Thyroid gland (tissue), 4 donors: Measurements from ENCODE around the gene PRKD1. TPM values are rescaled to one million over a fixed set of nuclear protein-coding genes. Genes with fewer than 3 reads are reported as not detected.

Experiments used
- DNase-seq, 2 donors: peaks; one replicate each; pipeline ENCODE4 v3.0.0-alpha.2; 2019
- H3K27ac ChIP-seq, 3 donors: fragments of 200-600 bp; sonication (generic); 1 replicate in 2 of 3; 2 replicates in 1 of 3; pipeline ENCODE4 v1.5.1; 2016 to 2019; ENCODE audit warnings: mild to moderate bottlenecking in 1 of 3, moderate library complexity in 1 of 3
- H3K27me3 ChIP-seq: fragments of 200-600 bp; sonication (generic); one replicate; pipeline ENCODE4 v1.5.1; 2019
- H3K36me3 ChIP-seq, 2 donors: fragments of 200-600 bp; sonication (generic); one replicate each; pipeline ENCODE4 v1.5.1; 2016 to 2019
- H3K4me1 ChIP-seq, 2 donors: fragments of 200-600 bp; sonication (generic); one replicate each; pipeline ENCODE4 v1.5.1; 2017 to 2019
- H3K4me3 ChIP-seq, 3 donors: fragments of 200-600 bp; sonication (generic); replicated peaks in 1 of 3; 1 replicate in 2 of 3; 2 replicates in 1 of 3; pipeline ENCODE4 v1.5.1; 2016; ENCODE audit warnings: mild to moderate bottlenecking in 1 of 3
- H3K9me3 ChIP-seq: fragments of 200-600 bp; sonication (generic); one replicate; pipeline ENCODE4 v1.5.1; 2017
- CTCF ChIP-seq, 6 experiments: fragments of 200-600 bp in 3 of 6; fragments of 450-650 bp in 3 of 6; sonication (generic) in 3 of 6; IDR thresholded peaks; one replicate each; pipeline ENCODE4 v1.5.1; 2016 to 2019; ENCODE audit warnings: antibody characterized with exemption in 6 of 6, mild to moderate bottlenecking in 2 of 6, inconsistent platforms in 1 of 6, moderate library complexity in 1 of 6
- POLR2A ChIP-seq, 2 donors: fragments of 450-650 bp; IDR thresholded peaks; one replicate each; pipeline ENCODE4 v1.6.1; 2017; ENCODE audit warnings: antibody characterized with exemption in 2 of 2, mild to moderate bottlenecking in 2 of 2, moderate library complexity in 1 of 2
- WGBS, 2 donors: methylation state at CpG; one replicate each; pipeline ENCODE4 v1.1.5; 2017; 5-methylcytosine and 5-hydroxymethylcytosine counted together
- intact Hi-C: fragments of 100-400 bp; cut with DNase I; formaldehyde crosslinking; loops from one replicate; pipeline ENCODE4 v1.15.1; 2023
- total RNA-seq, 4 donors: library from RNA; depleted of rRNA; stranded (reverse); fragments of >200 nt; gene quantifications; one replicate each; pipeline ENCODE4 v1.2.3, GENCODE V29; 2016

PRKD1 gene
- total RNA-seq, 4 donors from 2014 or later: 12.7 to 17.4 (median 14.3) TPM

- TF ChIP-seq POLR2A (IDR thresholded peaks at IDR 0.05): no peak
- Histone ChIP-seq H3K9me3 (no peaks in the 10 kb centered on the region), H3K36me3 (no peaks in the 10 kb centered on the region), H3K27me3 (no peaks in the 10 kb centered on the region), H3K27ac (no peak overlapping the region), H3K4me3 (no peak overlapping the region), H3K4me1 (peaks cover 0 to 5% of the 10 kb centered on the region in 2 donors)
- WGBS, 2 donors: 81 to 84% methylated on average over 3 of the region's 3 CpGs
- no peak for DNase-seq
- intact Hi-C loops: no loop called here
Observed at GRCh38 chr14:29752221-29752923, 175.3 kb downstream of the PRKD1 start.

GRCh38 chr14:29749829-29750228 is 177.8 kb downstream of the PRKD1 start:
- DNase-seq: no peak
- H3K4me1 ChIP-seq: no peaks in the 10 kb centered on the region
- H3K27me3 ChIP-seq: no peaks in the 10 kb centered on the region
- no peak overlapping the region for H3K4me3 ChIP-seq
- H3K27ac ChIP-seq: no peak overlapping the region
- 67 to 74% methylated on average over 2 of the region's 2 CpGs for whole genome bisulfite sequencing, 2 donors
- TF ChIP-seq CTCF (IDR thresholded peaks at IDR 0.05): no peak
- no peak for TF ChIP-seq POLR2A (IDR thresholded peaks at IDR 0.05)
- intact Hi-C loops: no loop called here
- no peaks in the 10 kb centered on the region for H3K36me3 ChIP-seq
- no peaks in the 10 kb centered on the region for H3K9me3 ChIP-seq

GRCh38 chr14:29749327-29749726 is 178.3 kb downstream of the PRKD1 start:
- 55 to 72% methylated on average over 3 of the region's 3 CpGs for WGBS, 2 donors

DNA sequence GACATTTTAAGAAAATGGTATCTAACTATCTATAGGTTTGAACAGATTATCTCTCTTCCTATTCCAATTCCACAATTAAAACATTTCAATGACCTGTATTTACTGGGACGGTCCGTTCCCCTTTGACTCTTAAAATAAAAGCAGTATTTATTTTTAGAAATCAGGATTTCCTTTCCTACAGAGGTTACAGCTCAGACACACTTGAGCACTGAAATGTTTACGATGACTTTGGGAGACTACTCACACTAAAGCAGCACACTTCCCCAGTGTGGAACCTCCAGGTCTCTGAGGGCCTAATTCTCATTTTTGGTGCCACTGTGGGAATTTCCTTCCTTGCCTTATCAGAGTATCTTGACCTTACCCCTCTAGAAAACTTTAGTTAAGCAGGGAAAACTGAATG is 181.8 kb downstream of the PRKD1 start:
- intact Hi-C loops: no loop called here
- Histone ChIP-seq H3K9me3 (no peaks in the 10 kb centered on the region), H3K36me3 (no peaks in the 10 kb centered on the region), H3K27me3 (no peaks in the 10 kb centered on the region), H3K27ac (no peak overlapping the region), H3K4me1 (no peaks in the 10 kb centered on the region), H3K4me3 (no peak overlapping the region)
- TF ChIP-seq CTCF (IDR thresholded peaks at IDR 0.05): no peak
- no peak for TF ChIP-seq POLR2A (IDR thresholded peaks at IDR 0.05)
- WGBS, 2 donors: 57 to 68% methylated on average over 3 of the region's 3 CpGs
- no peak for DNase-seq

More at GRCh38 chr14:29749327-29749726, 178.3 kb downstream of the PRKD1 start:
- Histone ChIP-seq H3K4me3 (no peak overlapping the region), H3K9me3 (no peaks in the 10 kb centered on the region), H3K4me1 (no peaks in the 10 kb centered on the region), H3K36me3 (no peaks in the 10 kb centered on the region), H3K27ac (no peak overlapping the region), H3K27me3 (no peaks in the 10 kb centered on the region)
- no peak for DNase-seq
- intact Hi-C loops: no loop called here
- TF ChIP-seq CTCF (IDR thresholded peaks at IDR 0.05) (no peak), POLR2A (IDR thresholded peaks at IDR 0.05) (no peak)

DNA sequence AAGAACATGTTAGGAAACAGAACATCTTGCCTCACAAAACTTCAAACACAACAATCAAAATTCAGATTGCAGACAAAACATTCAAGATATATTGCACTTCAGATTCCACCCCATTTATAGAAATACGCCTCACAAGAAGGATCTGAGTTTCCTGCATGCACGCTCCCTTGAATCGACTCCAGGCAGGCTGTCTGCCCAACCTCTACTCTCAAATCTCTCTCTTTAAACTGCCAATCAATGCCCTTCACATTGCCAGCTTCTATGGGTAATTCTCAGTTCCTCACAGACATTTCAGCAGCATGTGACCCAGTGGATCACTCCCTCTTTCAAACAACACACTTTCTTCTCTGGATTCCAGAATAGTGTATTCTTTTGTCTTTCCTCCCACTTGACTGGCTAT is 184.1 kb downstream of the PRKD1 start:
- no peaks in the 10 kb centered on the region for H3K27me3 ChIP-seq
- no peaks in the 10 kb centered on the region for H3K4me1 ChIP-seq
- no peak overlapping the region for H3K4me3 ChIP-seq
- H3K27ac ChIP-seq: no peak overlapping the region
- no peaks in the 10 kb centered on the region for H3K36me3 ChIP-seq
- intact Hi-C loops: no loop called here
- no peaks in the 10 kb centered on the region for H3K9me3 ChIP-seq
- TF ChIP-seq POLR2A (IDR thresholded peaks at IDR 0.05): no peak
- TF ChIP-seq CTCF (IDR thresholded peaks at IDR 0.05): no peak
- DNase-seq: peak; percentile 12 to 17
- 38 to 53% methylated on average over 3 of the region's 3 CpGs for WGBS, 2 donors
